GM18870 (cell line): ENCODE measurements around the gene ZCCHC2.

ENCODE experiments used
- ATAC-seq: cut with Tn5 transposase; IDR thresholded peaks from one replicate; pipeline ENCODE4 v1.9.1; 2021; ENCODE audit warnings: moderate library complexity; ENCODE audit not compliant: unreplicated experiment

ZCCHC2 gene

DNA sequence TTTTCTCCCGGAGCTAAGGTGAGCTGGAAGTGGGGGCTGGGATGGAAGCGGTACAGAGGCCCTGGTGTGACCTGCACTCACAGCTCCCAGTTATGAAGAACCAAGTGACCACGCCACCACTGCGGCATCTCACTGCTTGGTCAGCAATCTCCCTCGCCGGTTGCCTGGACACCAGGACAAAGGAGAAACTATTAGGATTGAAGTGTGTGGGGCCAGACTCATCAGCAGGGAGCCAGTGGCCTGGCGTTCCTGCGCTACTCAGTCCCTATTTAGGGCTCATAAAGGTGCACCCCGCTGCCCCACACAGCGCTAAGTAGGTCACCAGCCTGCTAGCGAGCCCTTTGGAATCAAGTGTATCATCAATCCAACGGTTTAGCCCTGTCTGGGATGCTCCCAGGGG lies 82.9 kb downstream of the ZCCHC2 start:
- no peak for ATAC-seq

DNA sequence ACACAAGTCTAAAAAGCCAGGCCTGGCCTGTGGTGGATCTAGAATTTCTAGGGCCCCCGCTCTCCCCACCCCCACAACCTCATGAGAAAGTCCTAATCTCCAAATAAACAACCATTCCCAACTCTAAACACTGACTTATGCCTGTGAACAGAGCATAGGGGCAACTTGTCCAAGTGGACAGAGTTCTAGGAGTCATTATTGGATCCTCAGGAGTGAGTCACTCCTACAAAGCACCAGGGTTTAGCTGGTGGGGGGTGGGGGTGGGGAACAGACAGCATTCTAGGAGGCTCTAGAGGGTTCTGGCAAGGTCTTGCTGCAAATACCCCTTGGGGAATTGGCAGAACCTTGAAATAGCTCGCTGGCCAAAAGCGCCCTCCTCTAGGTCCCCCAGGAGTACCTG lies 83.3 kb downstream of the ZCCHC2 start:
- no peak for ATAC-seq

DNA sequence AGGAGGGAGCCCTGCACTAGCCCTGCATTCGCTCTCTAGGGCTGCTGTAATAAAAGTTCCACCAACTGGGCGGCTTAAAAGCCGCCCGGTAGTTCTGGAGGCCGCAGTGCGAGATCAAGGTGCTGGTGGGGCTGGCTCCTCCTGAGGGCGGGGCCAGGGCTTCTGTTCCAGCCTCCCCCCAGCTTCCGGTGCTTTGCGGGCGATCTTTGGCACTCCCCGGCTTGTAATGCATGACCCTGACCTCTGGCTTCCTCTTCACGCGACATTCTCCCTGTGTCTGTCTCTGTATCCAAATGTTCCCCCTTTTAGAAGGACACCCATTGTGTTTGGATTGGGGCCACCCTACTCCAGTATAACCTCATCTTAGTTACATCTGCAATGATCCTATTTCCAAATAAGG lies 84.5 kb downstream of the ZCCHC2 start:
- ATAC-seq, result no peak

DNA sequence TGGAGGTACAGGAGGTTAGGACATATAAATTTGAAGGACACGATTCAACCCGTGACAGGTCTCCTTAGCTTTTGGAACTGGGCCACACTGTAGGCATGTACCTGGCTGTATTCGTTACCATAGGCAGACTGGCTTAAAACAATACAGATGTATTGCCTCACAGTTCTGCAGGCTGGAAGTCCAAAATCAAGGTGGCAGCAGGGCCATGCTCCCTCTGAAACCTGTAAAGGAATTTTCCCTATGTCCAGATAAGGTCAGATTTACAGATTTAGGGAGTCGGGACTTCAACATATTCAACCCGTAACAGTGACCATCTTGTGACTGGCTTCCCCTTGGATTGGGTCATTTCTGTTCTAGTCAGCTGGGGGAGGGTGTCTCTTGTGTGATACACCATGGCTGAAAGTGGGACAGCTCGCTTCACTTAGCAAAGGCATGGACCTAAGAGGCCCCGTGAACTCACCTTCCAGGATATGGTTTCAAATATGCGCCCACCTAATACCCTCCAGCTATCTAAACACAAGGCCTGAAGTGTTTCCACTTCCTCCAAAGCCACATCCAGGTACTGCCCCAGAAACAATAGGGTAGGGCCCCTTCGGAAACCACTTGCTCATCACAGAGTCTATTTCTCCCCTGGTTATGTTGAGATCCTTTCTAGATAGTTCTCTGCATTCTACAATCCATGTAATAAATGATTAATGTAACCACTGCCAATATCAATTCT lies 85.0 kb downstream of the ZCCHC2 start:
- ATAC-seq, result no peak

DNA sequence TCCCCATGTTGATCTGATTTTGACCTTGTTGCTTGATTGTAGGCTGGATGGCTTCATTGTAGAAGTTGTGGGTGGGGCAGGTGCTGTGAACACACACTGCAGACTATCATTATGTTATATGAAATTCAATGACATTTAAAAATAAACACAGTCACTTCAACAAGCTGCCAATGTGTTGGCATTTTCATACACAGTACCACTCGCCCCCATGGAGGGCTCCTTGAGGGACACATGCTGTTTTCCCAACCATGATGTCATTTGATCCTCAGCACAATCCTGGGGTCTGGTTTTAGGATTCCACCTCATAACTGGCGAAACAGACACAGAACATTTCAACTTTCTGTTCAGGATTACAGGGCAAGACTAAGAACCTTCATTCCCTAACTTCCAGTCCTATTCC lies 86.9 kb downstream of the ZCCHC2 start:
- ATAC-seq, result no peak

DNA sequence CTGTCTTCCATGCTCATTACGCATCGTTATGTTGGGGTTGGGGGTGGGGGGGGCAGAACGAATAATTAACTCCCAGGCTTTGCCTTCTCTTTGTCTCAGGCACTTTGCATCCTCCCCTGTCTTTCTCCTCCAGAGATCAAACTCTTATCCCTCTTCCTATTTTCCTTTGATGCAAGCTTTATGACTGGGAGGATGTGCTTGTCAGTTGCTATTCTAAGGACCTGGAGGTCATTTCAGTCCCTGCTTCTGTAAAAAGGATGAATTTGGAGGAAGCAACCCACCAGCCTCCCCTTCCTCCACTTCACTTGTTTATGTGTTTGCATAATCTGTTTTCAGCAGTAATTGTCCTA lies 87.5 kb downstream of the ZCCHC2 start:
- no peak for ATAC-seq

DNA sequence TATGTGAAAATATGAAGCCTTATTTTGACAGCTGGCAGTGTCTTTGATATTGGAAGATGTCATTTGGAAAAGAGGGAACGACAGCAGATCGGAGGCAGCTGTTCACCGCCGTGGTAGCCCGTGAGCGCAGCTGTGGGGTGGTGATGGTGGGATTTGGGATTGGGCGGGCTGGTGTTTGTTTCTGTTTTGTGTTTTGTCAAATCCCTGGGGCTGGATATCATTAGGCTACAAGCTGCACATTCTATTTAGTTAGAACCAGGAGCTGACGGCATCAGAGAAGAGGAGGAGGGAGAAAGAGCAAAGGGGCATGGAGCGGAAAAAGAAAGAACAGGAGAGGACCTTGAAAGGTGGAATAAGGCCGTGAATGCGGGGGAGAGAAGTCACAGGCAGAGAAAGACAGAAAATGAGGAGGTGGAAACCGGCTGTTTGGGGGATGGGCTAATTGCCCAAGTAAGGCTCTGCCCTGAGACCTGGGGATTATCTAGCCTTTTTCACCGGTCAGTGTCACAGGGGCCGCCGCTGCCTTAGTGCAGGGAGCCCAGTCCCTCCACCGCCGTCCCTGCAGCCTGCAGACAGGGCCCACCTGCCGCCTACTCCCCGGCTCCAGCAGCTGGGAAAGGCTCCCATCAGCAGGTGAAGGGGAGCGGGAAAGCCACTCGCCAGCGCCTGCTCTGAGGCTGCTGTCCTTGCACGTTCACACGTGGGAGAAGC lies 88.0 kb downstream of the ZCCHC2 start:
- no peak for ATAC-seq

DNA sequence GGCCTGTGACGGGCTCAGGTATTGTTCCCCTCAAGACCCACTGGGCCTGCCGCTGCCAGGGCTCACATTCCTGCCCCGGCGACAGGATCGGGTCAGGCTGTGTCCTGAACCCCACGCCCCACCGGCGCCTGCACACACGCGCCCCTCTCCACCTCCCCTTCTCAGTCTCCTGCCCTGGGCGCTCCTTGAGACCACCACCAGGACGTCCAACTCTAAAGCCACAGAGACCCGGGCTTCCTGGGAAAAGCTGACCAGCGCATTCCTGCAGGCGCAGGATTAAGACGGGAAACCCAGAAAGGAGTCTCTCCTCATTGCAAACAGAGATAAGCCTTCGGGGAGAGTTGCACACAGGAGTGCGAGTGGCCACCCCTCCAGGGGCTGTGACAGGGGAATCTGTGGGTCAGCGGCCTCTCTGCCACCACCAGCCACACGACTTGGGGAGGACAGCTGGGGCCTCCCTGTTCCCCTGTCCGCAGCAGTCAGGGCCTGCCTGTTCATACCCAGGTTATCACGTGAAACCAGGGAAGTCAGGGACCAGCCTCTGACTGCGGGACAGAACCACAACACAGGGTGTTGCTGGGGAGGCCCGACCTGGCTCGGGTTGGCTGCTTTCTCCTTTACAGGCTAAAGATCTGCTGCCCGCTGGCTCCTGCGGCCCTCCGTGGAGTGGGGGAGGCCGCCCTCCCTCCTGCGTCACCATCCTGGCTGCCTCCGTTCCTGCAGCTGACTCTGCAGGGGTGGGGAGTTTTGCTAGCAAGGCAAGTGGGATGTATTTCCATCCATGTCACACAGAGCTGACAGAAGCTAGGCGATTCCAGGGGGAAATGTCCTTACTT lies 88.8 kb downstream of the ZCCHC2 start:
- ATAC-seq, result no peak

DNA sequence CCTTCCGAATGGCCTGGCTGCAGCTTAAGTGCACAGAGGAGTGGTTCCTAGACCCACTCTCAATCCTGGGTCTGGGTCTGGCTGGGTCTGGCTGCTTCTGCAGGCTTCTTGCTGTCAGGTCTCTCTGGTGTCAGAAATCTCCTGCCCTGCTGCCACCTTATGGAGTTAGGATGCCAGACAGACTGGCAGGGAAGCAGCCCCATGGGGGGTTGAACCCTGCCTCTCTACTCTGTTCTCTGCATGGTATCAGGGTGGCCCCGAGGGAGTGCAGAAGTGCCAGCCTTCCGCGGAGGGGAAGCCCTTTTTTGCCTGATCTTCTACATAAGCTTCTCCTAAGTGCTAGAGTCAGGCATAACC lies 89.4 kb downstream of the ZCCHC2 start:
- ATAC-seq, result no peak

DNA sequence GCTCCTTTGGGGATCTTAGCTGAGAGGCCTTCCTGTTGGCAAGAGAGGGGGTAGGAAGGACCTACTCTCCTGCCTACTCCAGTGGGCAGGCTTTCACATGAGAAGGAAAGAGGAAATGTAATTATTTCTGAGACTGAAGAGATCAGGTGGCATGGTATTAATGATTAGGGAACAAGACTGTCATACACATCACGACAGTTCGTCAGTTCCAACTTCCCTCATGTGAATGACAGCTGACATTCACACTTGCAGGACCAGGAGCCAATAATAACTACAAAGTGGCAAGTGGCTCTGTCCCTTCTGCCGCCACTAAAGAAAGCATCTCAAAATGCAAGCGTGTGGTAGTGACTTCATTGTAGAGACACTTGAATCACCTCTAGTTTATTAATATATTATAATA lies 90.0 kb downstream of the ZCCHC2 start:
- ATAC-seq, result no peak

DNA sequence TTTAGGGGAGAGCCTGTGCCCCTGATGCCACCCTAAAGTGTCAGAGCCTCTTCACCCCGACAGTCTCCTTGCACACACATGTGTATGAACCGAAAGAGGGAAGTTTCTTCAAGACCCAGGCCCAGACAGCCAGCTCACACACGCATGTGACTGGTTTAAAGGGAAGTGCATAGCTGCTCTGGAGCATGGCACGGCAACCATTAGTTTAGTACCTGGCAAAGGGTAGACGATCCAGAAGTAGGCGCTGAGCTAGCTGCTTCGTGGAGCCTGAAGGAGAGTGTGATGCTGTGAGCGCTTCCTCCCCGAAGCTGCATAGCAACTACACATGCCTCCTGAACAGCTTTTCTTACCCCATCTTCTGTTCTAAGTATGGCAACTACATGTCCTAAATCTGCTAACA lies 91.7 kb downstream of the ZCCHC2 start:
- no peak for ATAC-seq

DNA sequence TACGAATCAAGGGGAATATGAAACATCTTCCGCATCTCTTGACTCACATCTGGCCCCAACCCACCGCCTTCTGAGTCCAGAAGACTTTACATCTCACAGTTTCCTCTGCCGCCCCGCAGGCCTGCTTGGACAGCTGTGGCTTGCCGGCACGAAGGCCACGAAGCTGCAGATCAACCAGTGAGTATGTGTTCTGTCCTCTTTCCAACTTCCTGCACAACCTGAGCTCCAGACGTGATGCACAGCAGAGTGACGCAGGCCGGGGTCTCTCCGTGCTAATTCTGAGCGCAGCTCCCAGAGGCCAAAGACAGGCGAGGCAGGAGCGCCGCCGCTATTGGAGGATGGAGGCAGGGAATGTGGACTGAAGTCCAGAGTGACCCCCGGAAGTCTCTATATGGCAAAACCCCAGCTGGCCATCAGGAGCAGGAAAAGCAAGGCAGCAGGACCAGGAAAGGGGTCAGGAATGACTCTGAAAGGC lies 93.5 kb downstream of the ZCCHC2 start:
- ATAC-seq, result no peak

DNA sequence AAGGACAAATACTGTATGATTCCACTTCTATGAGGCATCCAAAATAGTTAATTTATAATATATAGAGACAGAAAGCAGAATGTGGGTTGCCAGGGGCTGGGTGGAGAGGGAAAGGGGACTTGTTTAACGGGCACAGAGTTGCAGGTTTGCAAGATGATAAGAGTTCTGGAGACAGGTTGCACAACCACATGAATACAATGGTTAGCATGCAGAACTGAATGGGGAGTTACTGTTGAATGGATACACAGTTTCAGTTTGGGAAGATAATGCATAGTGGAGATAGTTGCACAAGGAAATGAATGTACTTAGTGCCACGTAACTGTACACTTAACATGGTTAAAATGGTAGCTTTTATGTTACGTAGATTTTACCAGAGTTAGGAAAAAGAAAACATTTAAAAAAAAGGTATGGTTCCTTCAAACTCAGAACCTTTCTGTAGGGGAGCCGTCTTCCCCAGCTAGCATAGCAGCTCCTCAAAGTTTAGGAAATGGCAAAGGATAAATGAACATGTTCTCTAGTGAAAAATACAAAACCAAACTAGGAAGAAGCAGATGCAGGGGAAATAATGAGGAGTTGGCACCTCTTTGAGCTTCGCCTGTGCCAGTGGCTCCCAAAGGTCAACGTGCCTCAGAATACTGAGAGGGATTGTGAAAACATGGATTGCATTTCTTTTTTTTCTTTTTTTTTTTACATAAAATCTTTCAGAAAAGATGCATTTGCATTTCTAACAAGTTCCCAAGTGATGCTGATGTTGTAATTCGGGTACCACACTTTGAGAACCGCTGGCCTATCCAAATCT lies 95.2 kb downstream of the ZCCHC2 start:
- no peak for ATAC-seq

DNA sequence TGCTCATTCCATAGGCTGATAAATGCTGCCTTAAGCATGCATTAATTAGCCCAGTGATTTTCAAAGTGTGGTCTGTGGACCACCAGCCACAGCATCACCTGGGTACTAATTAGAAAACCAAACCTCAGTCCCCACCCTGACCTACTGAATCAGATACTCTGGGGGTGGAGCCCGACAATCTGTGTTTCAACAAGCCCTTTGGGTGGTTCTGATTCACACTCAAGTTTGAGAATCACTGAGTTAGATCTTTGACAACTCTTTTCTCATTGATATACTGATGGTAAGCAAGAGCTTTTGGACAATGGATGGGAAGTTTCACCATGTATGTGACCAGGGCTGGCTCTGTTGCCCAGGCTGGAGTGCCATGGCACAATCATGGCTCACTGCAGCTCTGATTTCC lies 95.9 kb downstream of the ZCCHC2 start:
- no peak for ATAC-seq

DNA sequence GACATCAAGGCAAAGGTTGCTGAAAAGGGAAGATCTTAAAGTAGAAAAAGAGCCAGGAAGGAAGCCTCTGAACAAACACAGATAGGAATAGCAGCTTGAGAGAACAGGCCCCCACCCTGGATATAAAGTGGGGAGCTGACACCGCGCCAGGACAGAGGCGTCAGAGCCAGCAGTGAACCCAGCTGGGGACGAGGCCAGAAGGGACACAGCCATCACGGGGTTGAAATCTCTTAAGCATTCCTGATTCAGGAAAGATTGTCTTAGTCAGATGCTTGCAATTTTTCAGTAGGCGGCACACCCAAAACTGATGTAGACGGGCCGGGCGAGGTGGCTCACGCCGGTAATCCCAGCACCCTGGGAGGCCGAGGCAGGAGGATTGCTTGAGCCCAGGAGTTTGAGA lies 98.7 kb downstream of the ZCCHC2 start:
- no peak for ATAC-seq

DNA sequence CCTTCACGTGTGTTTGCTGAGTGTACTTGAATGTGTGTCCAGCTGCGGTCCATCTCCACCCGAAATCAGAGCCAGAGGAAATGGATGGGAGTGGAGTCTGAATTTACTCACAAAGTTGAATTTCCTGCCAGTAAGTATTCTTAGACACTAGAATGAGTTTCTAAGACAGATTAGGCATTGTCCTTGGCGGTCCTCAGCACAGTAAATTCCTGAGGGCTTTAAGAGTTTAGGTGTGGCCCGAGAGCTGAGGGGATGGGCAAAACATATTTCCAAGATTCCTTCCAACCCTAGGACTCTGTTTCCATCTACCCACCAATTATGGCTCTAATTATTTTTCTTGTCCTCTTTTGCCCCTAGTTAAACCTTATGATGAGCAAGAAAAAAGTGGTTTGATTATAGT lies 102.2 kb downstream of the ZCCHC2 start:
- ATAC-seq, result no peak
